GM19438 (cell line): ENCODE data around the gene ATF6B.

Experiments
- ATAC-seq: cut with Tn5 transposase; IDR thresholded peaks from one replicate; pipeline ENCODE4 v1.9.1; 2021; ENCODE audit warnings: low read depth; ENCODE audit not compliant: unreplicated experiment

ATF6B gene

DNA sequence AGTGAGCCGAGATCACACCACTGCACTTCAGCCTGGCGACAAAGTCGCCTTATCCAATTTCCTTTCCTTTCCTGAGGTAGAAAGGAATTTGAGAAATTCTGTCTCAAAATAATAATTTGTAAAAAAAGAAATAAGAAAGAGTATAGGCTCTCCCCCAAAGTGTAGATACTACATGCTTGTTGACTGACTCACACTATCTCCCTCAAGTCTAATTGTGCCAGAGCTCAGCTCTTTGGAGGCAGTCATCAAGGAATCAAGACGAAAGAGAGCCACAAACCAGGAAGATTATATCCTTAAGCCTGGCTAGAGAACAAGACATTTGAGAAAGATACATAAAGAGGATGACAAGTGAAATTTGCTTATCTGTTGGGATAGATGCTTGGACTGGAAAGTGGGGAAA is 5.7 kb upstream of the ATF6B start:
- ATAC-seq: no peak

DNA sequence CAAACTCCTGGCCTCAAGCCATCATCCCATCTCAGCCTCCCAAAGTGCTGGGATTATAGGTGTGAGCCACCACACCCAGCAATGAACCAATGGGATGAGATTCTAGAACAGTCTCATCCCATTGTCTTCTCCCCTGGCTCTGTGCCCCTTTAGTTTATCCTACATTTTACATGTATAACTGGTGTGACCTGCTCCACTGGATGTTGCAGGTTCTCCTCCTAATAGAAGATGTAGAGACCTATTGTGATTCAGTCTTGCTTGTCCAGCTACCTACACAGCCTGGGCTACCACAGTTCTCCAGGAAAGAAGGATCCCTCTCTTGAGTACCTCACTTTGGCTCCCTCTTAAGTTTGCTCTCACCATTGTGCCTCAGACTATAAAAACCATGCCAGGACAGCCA is 4.1 kb upstream of the ATF6B start:
- ATAC-seq: no peak

DNA sequence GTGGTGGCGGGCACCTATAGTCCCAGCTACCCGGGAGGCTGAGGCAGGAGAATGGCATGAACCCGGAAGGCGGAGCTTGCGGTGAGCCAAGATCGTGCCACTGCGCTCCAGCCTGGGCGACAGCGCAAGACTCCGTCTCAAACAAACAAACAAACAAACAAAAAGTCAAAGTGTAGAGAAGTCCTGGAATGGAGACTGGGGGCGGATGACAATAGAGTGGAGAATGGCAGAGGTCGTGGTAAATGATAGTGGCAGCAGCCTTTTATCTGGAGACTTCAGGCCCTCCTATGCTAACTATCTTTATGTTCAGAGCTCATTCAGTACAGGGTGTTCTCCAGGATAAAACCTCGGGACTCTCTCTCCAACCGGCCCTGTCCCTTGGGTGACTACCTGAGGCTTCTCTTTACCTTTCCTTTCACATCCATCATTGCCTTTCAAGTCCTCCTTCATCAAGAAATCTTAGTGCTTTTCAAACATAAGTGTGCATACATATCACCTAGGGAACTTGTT is 3.4 kb upstream of the ATF6B start:
- no peak for ATAC-seq

DNA sequence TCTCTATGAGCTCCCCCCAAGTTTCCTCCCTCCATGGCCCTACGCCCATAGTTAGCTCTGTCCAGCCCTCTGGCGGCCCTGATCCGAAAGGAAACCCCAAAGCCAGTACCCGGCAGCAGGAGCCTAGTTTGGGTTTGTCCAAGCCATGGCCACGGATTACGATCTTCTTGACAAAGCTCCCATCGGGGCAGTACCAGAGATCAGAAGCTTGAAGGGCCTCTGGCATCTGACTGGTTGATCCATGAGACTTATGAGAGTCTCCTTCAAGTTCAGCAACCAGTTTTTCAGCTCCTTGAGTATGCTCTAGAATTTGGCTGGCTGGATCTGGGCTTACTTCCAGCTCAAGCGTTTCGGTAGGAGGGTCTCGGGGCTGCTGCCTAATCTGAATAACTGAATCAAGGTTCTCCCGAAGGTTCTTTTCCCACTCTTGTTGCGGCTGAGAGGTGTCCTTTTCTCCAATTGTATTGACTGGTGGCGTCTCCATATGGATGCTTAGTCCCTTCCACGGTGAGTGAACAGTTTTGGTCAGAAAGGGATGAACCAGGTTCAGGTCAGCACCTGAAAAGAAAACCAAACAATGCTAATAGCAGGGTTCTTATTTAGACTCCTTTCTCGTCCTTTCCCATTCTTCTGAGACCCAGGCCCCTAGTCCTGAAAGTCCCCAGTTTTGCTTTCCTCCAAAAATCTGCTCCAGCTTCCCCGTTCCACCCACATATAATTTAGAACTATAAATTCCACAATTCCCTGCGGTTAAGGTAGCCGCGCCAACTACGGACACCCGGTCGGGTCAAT is 1.4 kb upstream of the ATF6B start:
- ATAC-seq: no peak

DNA sequence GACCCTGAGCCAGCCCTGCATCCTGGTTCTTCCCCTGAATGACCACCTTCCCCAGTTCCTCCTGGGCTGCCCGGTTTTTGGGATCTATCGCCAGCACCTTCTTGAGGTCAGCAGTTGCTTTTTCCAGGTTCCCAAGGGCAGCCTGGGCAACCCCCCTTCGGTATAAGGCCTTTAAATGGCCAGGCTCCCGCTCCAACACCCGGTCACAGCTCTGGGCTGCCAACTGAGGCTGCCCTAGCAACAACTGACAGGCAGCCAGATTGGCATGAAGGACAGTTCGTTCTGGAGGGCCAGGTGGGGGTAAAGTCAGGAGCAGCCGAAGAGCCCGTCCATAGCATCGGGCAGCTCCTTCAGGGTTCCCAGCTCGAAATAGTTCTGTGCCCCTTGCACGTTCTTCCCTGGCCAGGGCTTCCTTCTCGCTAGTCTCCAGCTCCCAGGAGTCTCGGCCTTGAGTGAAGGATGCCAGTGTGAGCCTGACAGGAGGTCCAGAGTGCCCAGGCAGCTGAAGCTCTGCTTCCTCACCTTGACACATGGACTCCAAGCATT is 778 bp upstream of the ATF6B start:
- no peak for ATAC-seq

DNA sequence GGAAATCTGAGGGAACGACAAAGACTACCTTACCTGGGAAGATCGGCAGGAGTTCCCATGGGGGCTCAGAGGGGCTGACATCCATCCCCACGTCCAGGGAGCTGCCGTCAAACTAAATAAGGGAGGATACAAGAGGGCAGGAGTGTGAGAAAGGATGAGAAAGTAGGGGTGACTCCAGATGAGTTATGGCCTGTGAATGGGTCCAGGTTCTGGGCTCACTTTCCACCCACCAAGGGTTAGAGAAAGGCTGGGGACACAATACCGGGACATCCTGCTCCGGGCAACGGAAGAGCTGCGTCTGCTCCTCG is 683 bp downstream of the ATF6B start:
- no peak for ATAC-seq

DNA sequence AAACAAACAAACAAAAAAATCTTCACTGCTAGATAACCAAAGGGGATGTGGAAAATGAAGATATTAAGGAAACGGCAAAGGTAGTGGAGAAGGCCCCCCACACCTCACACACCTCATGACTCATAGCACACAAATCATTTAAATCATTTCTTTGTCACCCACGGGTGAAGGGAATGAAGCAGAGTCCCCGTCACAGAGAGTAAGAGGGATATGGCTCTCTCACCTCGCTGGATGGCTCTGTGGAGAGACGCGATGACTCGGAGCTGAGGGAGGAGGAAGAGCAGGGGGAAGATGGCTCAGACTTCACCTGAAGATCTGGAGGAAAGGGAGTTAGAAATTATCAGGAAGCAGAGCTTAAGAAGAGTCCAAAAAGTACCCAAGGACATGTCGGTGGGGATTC is 1.2 kb downstream of the ATF6B start:
- ATAC-seq: no peak

DNA sequence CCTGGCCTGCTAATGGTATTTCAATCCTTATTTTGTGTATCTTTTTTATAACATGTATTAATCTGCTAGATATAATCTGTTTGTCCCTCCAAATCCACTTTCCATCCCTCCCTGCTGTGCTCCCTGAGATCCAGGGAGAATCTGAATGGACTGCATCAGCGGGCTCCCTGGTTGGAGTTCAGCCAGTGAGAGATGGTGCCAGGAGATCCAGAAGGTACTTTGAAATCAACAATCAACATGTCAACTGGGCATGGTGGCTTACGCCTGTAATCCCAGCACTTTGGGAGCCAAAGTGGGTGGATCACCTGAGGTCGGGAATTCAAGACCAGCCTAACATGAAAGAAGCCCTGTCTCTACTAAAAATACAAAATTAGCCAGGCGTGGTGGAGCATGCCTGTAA is 4.4 kb downstream of the ATF6B start:
- no peak for ATAC-seq

DNA sequence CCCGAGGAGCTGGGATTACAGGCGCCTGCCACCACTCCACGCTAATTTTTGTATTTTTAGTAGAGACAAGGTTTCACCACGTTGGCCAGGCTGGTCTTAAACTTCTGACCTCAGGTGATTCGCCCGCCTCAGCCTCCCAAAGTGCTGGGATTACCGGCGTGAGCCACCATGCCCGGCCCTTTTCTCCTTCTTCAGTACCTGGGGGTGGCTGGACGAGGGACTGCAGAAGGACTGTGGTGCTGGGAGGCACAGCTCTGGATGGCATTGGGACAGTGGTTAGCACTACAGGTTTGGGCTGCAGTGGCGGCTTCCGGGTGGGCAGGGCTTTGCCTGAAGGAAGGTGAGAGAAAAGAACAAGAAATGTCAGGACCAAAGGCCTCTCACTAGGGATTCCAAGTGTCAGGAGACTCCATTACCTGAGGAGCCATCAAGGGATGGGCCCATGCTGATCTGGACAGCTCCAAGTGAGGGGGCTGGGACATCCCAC is 7.4 kb downstream of the ATF6B start:
- ATAC-seq: no peak

DNA sequence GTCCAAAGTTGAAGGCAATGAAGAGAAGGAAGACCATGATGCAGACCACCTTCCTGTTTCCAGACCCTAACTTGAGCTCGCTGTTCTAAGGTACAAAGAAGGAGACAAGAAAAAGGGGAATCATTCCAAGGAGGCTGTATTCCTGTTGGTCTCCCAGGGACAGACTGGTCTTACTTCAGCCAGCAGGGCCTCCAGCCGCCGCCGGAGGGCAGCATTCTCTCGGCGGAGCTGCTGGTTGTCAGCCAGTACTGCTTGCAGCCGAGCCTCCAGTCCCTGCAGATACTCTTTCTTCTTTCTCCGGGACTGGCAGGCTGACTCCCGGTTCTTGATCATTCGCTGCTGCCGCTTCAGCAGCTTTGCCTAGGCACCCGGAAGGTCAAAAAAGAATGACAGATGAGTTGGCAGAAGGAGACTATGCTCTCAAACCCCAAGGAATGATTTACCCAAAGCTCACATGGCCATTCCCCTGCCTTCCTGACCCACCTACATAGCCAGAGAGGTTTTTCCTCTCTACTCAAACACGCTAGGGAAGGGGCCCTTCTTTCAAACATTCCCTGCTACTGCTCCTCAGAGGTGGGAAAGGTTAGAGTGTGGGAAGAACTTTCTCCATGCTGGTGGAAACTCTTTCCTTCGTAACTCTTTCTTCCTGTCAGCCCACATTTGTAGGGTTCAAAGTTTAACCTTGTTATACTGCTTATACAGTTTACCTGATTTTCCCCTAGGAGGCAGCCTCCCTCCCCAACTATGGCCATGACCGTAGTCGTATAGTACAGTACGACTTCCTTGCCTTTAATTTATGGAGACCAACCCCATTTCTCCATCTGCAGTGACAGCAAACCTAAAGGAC is 9.0 kb downstream of the ATF6B start:
- no peak for ATAC-seq

DNA sequence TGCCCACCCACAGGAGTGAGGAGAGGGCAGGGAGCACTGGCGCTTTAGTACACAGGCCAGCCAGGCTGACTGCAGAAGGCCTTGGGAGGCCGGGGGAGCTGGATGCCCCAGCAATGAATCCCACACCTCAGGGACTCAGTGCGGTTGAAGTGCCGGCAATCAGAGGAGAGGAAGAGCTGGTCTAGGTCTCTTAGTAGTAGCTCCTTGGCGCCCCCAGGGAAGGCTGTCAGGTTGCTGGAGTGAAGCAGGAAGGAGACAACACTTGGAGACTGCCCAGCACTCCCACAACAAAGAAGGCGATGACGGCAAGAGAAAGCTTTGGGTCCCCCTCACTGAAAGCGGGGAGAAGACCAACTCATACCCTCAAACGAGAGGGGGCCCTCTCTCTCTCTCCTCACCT is 10.6 kb downstream of the ATF6B start:
- ATAC-seq: no peak

DNA sequence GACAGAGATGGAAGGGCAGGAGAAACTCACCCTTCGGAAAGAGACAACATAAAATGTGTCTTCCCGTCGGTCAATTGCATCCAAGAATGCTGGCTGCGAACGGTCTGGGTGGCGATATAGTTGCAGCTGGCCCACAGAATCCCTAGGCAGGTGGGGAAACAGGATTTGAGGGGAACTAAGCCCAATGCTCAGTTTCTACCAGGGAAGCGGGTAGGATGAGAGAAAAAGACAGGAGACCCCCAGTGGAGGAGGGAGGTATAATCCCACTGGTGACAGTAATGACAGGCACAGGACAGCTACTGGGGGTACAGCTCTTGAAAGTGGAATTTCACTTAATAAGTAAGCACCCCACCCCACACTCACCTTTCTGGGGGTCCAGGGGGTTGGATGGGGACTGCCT is 11.4 kb downstream of the ATF6B start:
- no peak for ATAC-seq

DNA sequence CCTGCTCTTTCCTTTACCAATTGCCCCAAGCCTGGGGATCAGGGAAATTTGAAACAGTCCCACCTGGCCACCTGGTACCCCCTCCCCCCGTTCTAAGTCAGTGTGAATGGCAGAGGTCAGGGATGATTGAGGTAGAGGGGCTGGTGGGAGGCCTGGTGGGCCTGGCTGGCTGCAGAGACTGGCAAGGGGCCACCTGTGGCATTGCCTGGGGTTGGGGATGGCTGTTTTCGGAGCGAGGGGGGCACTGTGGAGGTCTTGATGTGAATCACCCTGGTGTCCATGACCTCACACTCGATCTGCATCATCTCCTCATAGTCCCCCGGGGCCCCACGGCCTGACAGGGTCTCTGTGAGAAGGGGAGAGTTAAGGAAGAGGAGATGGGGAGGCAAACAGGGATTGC is 12.4 kb downstream of the ATF6B start:
- no peak for ATAC-seq

DNA sequence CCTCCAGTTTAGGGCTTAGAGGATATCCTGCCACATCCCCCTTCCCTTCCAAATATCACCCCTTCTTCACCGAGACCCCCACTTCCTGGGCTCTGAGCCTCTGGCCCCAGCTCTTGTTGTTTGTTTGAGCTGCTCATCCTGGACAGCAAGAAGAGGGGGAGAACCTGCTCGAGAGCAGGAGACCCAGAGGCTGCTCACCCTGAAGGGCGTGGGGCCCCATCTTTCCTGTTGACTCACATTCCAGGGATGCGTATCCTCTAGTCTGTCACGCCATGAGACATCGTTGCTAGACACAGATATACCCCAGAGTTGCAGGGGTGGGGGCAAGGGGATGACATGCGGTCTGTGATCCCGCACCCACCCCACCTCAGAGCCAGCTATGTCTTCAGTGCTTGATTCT is 13.2 kb downstream of the ATF6B start:
- ATAC-seq: no peak

DNA sequence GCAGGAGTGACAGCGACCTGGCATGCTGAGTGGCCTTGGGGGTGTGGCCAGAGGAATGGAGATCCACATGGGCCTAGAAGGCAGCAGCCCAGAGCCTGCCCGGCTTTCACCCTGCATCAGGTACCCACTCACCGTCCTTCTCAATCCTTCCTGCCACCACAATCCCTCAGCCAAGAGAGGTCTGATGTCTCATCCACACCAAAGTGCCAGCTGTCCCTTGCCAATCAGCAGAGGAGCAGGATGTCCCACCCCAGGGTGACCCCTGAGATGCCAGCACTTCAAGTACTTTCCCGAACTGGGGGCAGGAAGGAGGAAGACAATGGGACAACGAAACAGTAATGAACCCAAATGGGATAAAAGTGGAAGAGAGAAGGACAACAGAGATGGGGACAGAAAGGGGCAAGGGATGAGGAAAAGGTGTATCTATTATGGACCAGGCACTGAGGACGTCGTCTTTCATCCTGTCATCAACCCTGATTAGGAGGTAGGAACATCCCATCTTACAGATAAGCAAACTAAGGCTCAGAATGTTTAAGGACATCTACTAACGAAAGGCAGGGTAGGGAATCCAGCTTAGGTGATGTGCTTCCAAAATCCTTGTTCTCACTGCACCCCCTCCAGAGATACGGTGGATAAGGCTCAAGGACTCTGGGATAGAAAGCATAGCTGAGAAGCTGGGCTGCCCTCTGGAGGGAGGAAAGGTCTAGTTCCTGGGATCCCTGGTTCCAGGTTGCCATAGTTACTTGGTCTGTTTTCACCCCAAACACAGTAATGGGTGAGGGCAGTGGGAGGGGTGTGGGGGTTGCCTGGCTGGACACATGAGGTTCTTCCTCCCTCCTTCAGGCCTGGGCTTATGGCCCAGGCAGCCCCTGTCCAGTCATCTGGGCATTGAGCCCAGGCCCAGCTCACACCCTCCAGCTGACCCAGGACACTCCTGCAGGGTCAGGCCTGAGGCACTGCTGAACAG is 14.4 kb downstream of the ATF6B start:
- no peak for ATAC-seq

DNA sequence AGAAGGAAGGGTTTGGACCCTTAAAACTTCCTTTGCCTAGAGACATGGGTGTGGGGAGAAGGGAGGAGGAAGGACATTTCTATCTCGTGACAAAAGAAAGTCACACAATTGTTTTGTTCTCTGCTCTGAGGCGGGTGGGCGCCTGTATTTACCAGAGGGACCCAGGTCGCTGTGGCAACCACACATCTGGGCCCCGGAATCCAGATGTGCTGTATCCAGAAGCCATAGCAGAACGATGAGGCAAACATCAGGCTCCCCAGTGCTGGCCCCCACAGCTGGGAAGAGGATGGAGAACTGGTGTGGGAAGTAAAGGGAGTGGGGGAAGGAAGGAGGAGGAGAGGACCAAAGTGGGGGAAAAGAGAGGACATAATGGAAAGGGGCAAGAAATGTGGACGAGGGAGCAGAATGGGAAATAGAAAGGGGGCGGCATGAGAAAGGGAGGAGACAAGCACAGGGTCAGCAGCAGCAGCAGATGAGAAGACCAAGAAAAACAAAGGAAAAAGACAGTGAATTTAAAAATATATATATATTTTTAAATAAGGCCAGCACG is 15.5 kb downstream of the ATF6B start:
- ATAC-seq: no peak

DNA sequence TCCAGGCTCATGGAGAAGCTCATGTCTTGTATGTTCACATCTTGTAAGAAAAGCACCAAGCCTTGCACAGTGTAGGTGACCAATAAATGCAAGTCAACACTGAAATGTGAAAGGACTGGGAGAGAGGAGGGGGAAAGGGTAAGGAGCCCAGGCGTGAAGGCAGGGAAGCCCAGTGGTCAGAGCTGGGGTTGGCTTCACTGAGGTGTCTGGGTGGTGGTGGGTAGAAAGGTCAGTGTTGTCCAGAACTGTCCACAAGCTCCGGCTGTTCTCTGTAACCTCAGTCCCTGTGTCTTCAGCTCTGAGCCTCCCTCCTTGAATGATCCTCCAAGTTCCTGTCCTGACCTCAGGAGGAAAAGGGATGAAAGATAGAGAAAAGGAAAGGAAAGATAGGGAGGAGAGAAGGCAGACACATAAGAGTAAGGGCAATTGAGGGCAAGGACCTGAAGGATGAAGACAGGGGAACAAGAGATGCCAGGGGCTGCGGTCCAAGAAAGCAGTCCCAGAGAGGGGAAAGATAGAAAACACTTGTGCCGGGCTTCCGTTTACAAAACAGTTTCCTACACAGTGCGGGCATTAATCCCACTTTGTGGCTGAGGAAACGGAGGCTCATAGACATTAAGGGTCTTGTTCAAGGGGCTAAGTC is 16.5 kb downstream of the ATF6B start:
- no peak for ATAC-seq

DNA sequence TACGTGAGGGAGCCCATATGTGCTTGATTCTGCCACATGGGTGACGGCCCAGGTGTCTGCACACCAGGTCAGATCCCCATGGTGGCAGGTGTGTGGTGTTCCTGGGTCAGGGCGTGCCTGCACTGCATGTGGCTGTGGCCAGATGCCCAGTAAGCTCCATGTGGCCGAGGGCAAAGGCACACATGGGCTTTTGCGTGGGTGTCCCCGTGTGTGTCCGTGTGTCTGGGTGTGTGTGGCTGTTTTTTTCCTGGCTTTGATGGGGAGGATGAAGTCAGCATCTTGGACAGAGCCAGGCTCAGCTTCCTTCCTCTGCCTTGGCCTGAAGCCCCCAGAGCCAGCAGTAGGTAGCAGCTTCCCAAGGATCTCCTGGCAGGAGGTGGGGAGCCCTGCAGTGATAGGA is 17.4 kb downstream of the ATF6B start:
- no peak for ATAC-seq

DNA sequence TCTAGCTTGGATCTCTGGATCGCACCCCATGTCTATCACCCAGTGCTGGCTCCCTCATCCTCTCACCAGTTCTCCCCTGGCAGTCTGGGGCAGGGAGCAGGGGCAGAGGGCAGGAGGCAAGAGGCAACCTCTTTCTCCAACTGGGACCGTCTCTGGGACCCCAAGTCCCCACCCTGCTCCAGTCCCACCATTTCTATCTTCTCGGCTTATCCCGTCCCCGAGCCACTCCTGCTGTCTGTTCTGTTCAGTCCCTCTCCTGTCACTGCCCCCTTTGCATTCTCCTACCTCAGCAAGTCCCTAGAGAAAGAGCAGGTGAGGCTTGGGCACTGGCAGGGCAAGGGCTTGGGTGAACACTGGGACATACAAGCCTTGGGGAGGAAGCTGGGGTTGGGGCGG is 18.3 kb downstream of the ATF6B start:
- no peak for ATAC-seq
